PC-3 (cell line): Measurements from ENCODE around the gene USP4.
"Not testable (repeated sequence)": the region's sequence is repeated elsewhere in the genome, so short reads cannot be mapped to it uniquely, and the experiment has no call there.

ENCODE experiments used
- EZH2 ChIP-seq: fragments of 300-600 bp; sonication (generic); IDR thresholded peaks from one replicate; pipeline ENCODE4 v1.6.1; 2017; ENCODE audit warnings: antibody characterized with exemption, mild to moderate bottlenecking, low read length; ENCODE audit not compliant: unreplicated experiment
- EZH2phosphoT487 ChIP-seq: fragments of 300-600 bp; sonication (generic); IDR thresholded peaks from 2 replicates; pipeline ENCODE4 v1.6.1; 2018; ENCODE audit warnings: mild to moderate bottlenecking, antibody characterized with exemption, low read length, borderline replicate concordance
- TF ChIP-seq, protein P1 (sequence below): fragments of 300-600 bp; sonication (generic); conservative IDR thresholded peaks from 2 replicates; pipeline ENCODE4 v1.5.1; 2017; ENCODE audit warnings: antibody characterized with exemption, low read depth, mild to moderate bottlenecking, low read length

DNA sequence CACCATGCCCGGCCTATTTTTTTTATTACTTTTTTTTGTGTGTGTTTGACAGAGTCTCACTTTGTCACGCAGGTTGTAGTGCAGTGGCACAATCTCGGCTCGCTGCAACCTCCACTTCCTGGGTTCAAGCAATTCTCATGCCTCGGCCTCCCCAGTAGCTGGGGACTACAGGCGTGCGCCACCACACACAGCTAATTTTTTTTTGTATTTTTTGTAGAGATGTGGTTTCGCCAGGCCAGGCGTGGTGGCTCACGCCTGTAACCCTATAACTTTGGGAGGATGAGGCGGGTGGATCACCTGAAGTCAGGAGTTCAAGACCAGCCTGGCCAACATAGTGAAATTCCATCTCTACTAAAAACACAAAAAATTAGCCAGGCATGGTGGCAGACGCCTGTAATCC, 8.5 kb upstream of the USP4 start:
- TF ChIP-seq, protein P1, sequence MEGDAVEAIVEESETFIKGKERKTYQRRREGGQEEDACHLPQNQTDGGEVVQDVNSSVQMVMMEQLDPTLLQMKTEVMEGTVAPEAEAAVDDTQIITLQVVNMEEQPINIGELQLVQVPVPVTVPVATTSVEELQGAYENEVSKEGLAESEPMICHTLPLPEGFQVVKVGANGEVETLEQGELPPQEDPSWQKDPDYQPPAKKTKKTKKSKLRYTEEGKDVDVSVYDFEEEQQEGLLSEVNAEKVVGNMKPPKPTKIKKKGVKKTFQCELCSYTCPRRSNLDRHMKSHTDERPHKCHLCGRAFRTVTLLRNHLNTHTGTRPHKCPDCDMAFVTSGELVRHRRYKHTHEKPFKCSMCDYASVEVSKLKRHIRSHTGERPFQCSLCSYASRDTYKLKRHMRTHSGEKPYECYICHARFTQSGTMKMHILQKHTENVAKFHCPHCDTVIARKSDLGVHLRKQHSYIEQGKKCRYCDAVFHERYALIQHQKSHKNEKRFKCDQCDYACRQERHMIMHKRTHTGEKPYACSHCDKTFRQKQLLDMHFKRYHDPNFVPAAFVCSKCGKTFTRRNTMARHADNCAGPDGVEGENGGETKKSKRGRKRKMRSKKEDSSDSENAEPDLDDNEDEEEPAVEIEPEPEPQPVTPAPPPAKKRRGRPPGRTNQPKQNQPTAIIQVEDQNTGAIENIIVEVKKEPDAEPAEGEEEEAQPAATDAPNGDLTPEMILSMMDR, result not testable (repeated sequence)
- not testable (repeated sequence) for TF ChIP-seq EZH2, EZH2phosphoT487
